H9 (cell line): ENCODE data around the gene CPNE5. TPM values are rescaled to one million over a fixed set of nuclear protein-coding genes. Genes with fewer than 3 reads are reported as not detected.

Source experiments
- DNase-seq: peaks from one replicate; pipeline ENCODE4 v3.0.0-alpha.2; 2017
- H2AFZ ChIP-seq: one replicate; pipeline ENCODE4 v1.6.1; 2013; ENCODE audit warnings: mild to moderate bottlenecking, low read length, control low read depth, moderate library complexity
- H2AK5ac ChIP-seq: 2 replicates; pipeline ENCODE4 v1.6.1; 2013; ENCODE audit warnings: low read length, control low read depth, mixed read lengths; ENCODE audit not compliant: insufficient read length
- H2BK120ac ChIP-seq: one replicate; pipeline ENCODE4 v1.6.1; 2013; ENCODE audit warnings: low read depth, mild to moderate bottlenecking, low read length, control low read depth, inconsistent platforms; ENCODE audit not compliant: poor library complexity, severe bottlenecking
- H2BK12ac ChIP-seq: 2 replicates; pipeline ENCODE4 v1.6.1; 2013; ENCODE audit warnings: low read length, control low read depth, mixed read lengths, low read depth; ENCODE audit not compliant: insufficient read length
- H2BK15ac ChIP-seq: 2 replicates; pipeline ENCODE4 v1.6.1; 2013; ENCODE audit warnings: low read depth, low read length, control low read depth
- H2BK20ac ChIP-seq: one replicate; pipeline ENCODE4 v1.6.1; 2013; ENCODE audit warnings: low read depth, mild to moderate bottlenecking, low read length, control low read depth, inconsistent platforms; ENCODE audit not compliant: poor library complexity, severe bottlenecking
- H2BK5ac ChIP-seq: 2 replicates; pipeline ENCODE4 v1.6.1; 2013; ENCODE audit warnings: low read length, control low read depth, mixed read lengths; ENCODE audit not compliant: insufficient read length
- H3K14ac ChIP-seq: 2 replicates; pipeline ENCODE4 v1.6.1; 2013; ENCODE audit warnings: low read length, control low read depth; ENCODE audit not compliant: insufficient read depth
- H3K18ac ChIP-seq: 2 replicates; pipeline ENCODE4 v1.6.1; 2013; ENCODE audit warnings: low read depth, mild to moderate bottlenecking, mixed read lengths, low read length, control low read depth; ENCODE audit not compliant: insufficient read length
- H3K23ac ChIP-seq: 2 replicates; pipeline ENCODE4 v1.6.1; 2013; ENCODE audit warnings: low read length, control low read depth, mixed read lengths, low read depth; ENCODE audit not compliant: insufficient read length
- H3K23me2 ChIP-seq: 2 replicates; pipeline ENCODE4 v1.6.1; 2013; ENCODE audit warnings: low read depth, mild to moderate bottlenecking, mixed read lengths, low read length, control low read depth; ENCODE audit not compliant: insufficient read length, poor library complexity, severe bottlenecking
- H3K27ac ChIP-seq: 2 replicates; pipeline ENCODE4 v1.5.1; 2013; ENCODE audit warnings: low read length, control low read depth, mixed read lengths, low read depth; ENCODE audit not compliant: insufficient read length
- H3K27me3 ChIP-seq: 2 replicates; pipeline ENCODE4 v1.6.1; 2013; ENCODE audit warnings: low read length, control low read depth, inconsistent platforms; ENCODE audit not compliant: insufficient read depth
- H3K4ac ChIP-seq: 2 replicates; pipeline ENCODE4 v1.6.1; 2013; ENCODE audit warnings: low read depth, mild to moderate bottlenecking, control low read depth, inconsistent platforms, low read length, moderate library complexity
- H3K4me1 ChIP-seq: 2 replicates; pipeline ENCODE4 v1.6.1; 2013; ENCODE audit warnings: low read length, control low read depth, inconsistent platforms; ENCODE audit not compliant: insufficient read depth
- H3K4me2 ChIP-seq: 2 replicates; pipeline ENCODE4 v1.6.1; 2013; ENCODE audit warnings: low read length, control low read depth, mixed read lengths; ENCODE audit not compliant: insufficient read length, insufficient read depth
- H3K56ac ChIP-seq: 2 replicates; pipeline ENCODE4 v1.6.1; 2013; ENCODE audit warnings: low read depth, mild to moderate bottlenecking, mixed read lengths, low read length, control low read depth; ENCODE audit not compliant: insufficient read length
- H3K79me1 ChIP-seq: 2 replicates; pipeline ENCODE4 v1.6.1; 2013; ENCODE audit warnings: low read depth, mild to moderate bottlenecking, moderate library complexity, low read length, control low read depth, inconsistent platforms; ENCODE audit not compliant: insufficient read depth, poor library complexity, severe bottlenecking
- H3K79me2 ChIP-seq: 2 replicates; pipeline ENCODE4 v1.6.1; 2013; ENCODE audit warnings: low read length, control low read depth, inconsistent platforms; ENCODE audit not compliant: insufficient read depth
- H3K9ac ChIP-seq: 2 replicates; pipeline ENCODE4 v1.6.1; 2013; ENCODE audit warnings: low read length, control low read depth, mixed read lengths; ENCODE audit not compliant: insufficient read length; ENCODE audit errors: extremely low read depth
- H3K9me3 ChIP-seq: one replicate; pipeline ENCODE4 v1.6.1; 2013; ENCODE audit warnings: low read depth, low read length, inconsistent platforms; ENCODE audit not compliant: control insufficient read depth
- H3T11ph ChIP-seq: one replicate; pipeline ENCODE4 v1.6.1; 2013; ENCODE audit warnings: mild to moderate bottlenecking, low read length, control low read depth, inconsistent platforms
- H4K20me1 ChIP-seq: one replicate; pipeline ENCODE4 v1.6.1; 2013; ENCODE audit not compliant: control insufficient read depth, insufficient read length, insufficient read depth
- H4K5ac ChIP-seq: 2 replicates; pipeline ENCODE4 v1.6.1; 2013; ENCODE audit warnings: low read depth, mild to moderate bottlenecking, mixed read lengths, low read length, control low read depth; ENCODE audit not compliant: insufficient read length
- H4K8ac ChIP-seq: replicated peaks from 2 replicates; pipeline ENCODE4 v1.6.1; 2013; ENCODE audit warnings: low read length, control low read depth, mixed read lengths, low read depth; ENCODE audit not compliant: insufficient read length
- H4K91ac ChIP-seq: 2 replicates; pipeline ENCODE4 v1.6.1; 2013; ENCODE audit warnings: low read depth, mild to moderate bottlenecking, moderate library complexity, mixed read lengths, low read length, control low read depth; ENCODE audit not compliant: insufficient read length
- H3K27ac Mint-ChIP-seq, 3 experiments: 2 replicates in 2 of 3; 3 replicates in 1 of 3; pipeline ENCODE4 v1.8.0; 2020 to 2021; ENCODE audit warnings: mixed read lengths in 3 of 3, mild to moderate bottlenecking in 1 of 3, moderate library complexity in 1 of 3
- H3K27me3 Mint-ChIP-seq: 2 replicates; pipeline ENCODE4 v1.8.0; 2021; ENCODE audit warnings: low read depth, mild to moderate bottlenecking, moderate library complexity, mixed read lengths
- H3K36me3 Mint-ChIP-seq, 3 experiments: 2 replicates in 2 of 3; 3 replicates in 1 of 3; pipeline ENCODE4 v1.8.0; 2020 to 2021; ENCODE audit warnings: low read depth in 3 of 3, mixed read lengths in 3 of 3; ENCODE audit not compliant: insufficient read depth in 1 of 3
- H3K4me1 Mint-ChIP-seq, 2 experiments: 2 replicates each; pipeline ENCODE4 v1.8.0; 2020; ENCODE audit warnings: mixed read lengths in 2 of 2
- H3K4me3 Mint-ChIP-seq, 2 experiments: 2 replicates in 1 of 2; 3 replicates in 1 of 2; pipeline ENCODE4 v1.8.0; 2020 to 2021; ENCODE audit warnings: mild to moderate bottlenecking in 2 of 2, mixed read lengths in 2 of 2, moderate library complexity in 1 of 2
- H3K9me3 Mint-ChIP-seq, 2 experiments: 2 replicates in 1 of 2; 3 replicates in 1 of 2; pipeline ENCODE4 v1.8.0; 2020; ENCODE audit warnings: mild to moderate bottlenecking in 2 of 2, mixed read lengths in 2 of 2, moderate library complexity in 1 of 2
- CTCF ChIP-seq: fragments of 200-600 bp; sonication (generic); conservative IDR thresholded peaks from 3 replicates; pipeline ENCODE4 v1.8.0; 2021; ENCODE audit warnings: antibody characterized with exemption, mild to moderate bottlenecking
- WGBS: extraction: QIAGEN DNeasy Blood & Tissue Kit; methylation state at CpG from one replicate; pipeline ENCODE4 v1.1.7; 2013; ENCODE audit warnings: missing lambda C conversion rate, low lambda C conversion rate, mixed read lengths; ENCODE audit not compliant: insufficient read length; ENCODE audit errors: extremely low coverage; 5-methylcytosine and 5-hydroxymethylcytosine counted together
- total RNA-seq: library from RNA; stranded (reverse); gene quantifications from 2 replicates; pipeline ENCODE4 v1.2.1, GENCODE V29; 2021

Gene CPNE5
- total RNA-seq, 1 experiment from 2014 or later = 0.52 TPM

DNA sequence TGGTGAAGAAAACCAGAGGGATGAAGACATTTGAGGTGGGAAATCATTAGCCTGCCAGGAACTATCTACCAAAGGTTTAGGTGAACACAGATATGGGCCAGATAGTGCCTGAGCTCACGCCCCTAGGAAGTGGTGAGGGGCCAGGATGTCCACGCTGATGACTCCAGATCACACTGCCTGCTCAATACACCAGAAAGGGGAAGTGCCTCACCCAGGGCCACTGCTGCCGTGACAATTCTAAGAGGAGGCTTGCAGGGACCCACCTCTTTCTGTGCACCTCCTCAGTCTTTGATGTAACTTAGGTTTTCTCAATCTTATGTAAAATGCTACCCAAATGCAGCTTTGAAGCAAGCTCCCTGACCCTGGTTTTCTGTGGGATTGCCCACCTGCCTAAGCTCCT is 147.0 kb downstream of the CPNE5 start:
- no peaks in the 10 kb centered on the region for H3K9me3 Mint-ChIP-seq
- no peak for DNase-seq
- no peak overlapping the region for H2BK12ac ChIP-seq
- no peaks in the 10 kb centered on the region for H3K9me3 ChIP-seq
- H2BK120ac ChIP-seq = no peak overlapping the region
- no peak overlapping the region for H4K5ac ChIP-seq
- H3K4me1 Mint-ChIP-seq = peaks cover 0 to 4% of the 10 kb centered on the region in 2 experiments; a peak in 1 of 4 replicates
- no peak overlapping the region for H3K4me2 ChIP-seq
- no peaks in the 10 kb centered on the region for H3K23me2 ChIP-seq
- H3K56ac ChIP-seq = no peak overlapping the region
- no peak overlapping the region for H2BK20ac ChIP-seq
- no peak overlapping the region for H3K23ac ChIP-seq
- peaks cover 0 to under 1% (median 0%) of the 10 kb centered on the region in 3 experiments; a peak in 1 of 7 replicates for H3K36me3 Mint-ChIP-seq
- H3K14ac ChIP-seq = no peak overlapping the region
- H3K79me2 ChIP-seq = no peaks in the 10 kb centered on the region
- H3K18ac ChIP-seq = no peak overlapping the region
- H3K27me3 ChIP-seq = no peaks in the 10 kb centered on the region
- H3K4me3 Mint-ChIP-seq = no peak overlapping the region
- H4K91ac ChIP-seq = no peak overlapping the region
- WGBS = no CpG with 5 or more reads among the region's 3 CpGs
- H2BK5ac ChIP-seq = no peak overlapping the region
- no peaks in the 10 kb centered on the region for H4K20me1 ChIP-seq
- no peak overlapping the region for H2BK15ac ChIP-seq
- no peaks in the 10 kb centered on the region for H3K79me1 ChIP-seq
- no peak overlapping the region for H3K4ac ChIP-seq
- H3K27ac Mint-ChIP-seq = no peak overlapping the region
- H3T11ph ChIP-seq = no peak overlapping the region
- peaks cover 3% of the 10 kb centered on the region; the same call in 1 of the 2 replicates for H3K27me3 Mint-ChIP-seq
- H3K9ac ChIP-seq = no peak overlapping the region
- no peak overlapping the region for H4K8ac ChIP-seq
- H3K4me1 ChIP-seq = no peaks in the 10 kb centered on the region
- TF ChIP-seq CTCF = no peak
- no peak overlapping the region for H3K27ac ChIP-seq
- H2AFZ ChIP-seq = no peak overlapping the region
- no peak overlapping the region for H2AK5ac ChIP-seq
